Breast epithelium (tissue), 3 donors: Measurements from ENCODE around the gene CACNA2D3.

ENCODE experiments used
- POLR2A ChIP-seq: fragments of 450-650 bp; IDR thresholded peaks from one replicate; pipeline ENCODE4 v1.6.1; 2016; ENCODE audit warnings: antibody characterized with exemption, mild to moderate bottlenecking, moderate library complexity
- POLR2AphosphoS5 ChIP-seq, 3 donors: sonication (generic); formaldehyde crosslinking; IDR thresholded peaks; one replicate each; pipeline ENCODE4 v1.6.1; 2017; ENCODE audit warnings: antibody characterized with exemption in 3 of 3
- TF ChIP-seq, protein P1 (sequence below), 3 donors: fragments of 450-650 bp; IDR thresholded peaks; one replicate each; pipeline ENCODE4 v1.5.1; 2016 to 2017; ENCODE audit warnings: antibody characterized with exemption in 3 of 3, mild to moderate bottlenecking in 3 of 3, moderate library complexity in 3 of 3

- TF ChIP-seq, protein P1, sequence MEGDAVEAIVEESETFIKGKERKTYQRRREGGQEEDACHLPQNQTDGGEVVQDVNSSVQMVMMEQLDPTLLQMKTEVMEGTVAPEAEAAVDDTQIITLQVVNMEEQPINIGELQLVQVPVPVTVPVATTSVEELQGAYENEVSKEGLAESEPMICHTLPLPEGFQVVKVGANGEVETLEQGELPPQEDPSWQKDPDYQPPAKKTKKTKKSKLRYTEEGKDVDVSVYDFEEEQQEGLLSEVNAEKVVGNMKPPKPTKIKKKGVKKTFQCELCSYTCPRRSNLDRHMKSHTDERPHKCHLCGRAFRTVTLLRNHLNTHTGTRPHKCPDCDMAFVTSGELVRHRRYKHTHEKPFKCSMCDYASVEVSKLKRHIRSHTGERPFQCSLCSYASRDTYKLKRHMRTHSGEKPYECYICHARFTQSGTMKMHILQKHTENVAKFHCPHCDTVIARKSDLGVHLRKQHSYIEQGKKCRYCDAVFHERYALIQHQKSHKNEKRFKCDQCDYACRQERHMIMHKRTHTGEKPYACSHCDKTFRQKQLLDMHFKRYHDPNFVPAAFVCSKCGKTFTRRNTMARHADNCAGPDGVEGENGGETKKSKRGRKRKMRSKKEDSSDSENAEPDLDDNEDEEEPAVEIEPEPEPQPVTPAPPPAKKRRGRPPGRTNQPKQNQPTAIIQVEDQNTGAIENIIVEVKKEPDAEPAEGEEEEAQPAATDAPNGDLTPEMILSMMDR (IDR thresholded peaks at IDR 0.05) = no peak
- TF ChIP-seq POLR2A (no peak), POLR2AphosphoS5 (IDR thresholded peaks at IDR 0.05) (no peak)
Observed at GRCh38 chr3:54633444-54634121, 511.2 kb downstream of the CACNA2D3 start.
